NCI-H2196 (cell line): ENCODE measurements around the gene HIPK2.
"Not testable (repeated sequence)": the region's sequence is repeated elsewhere in the genome, so short reads cannot be mapped to it uniquely, and the experiment has no call there.

ENCODE experiments used
- DNase-seq: peaks from one replicate; lab custom pipeline; 2025; ENCODE audit not compliant: unreplicated experiment; lab: John Stamatoyannopoulos, UW

Gene HIPK2

DNA sequence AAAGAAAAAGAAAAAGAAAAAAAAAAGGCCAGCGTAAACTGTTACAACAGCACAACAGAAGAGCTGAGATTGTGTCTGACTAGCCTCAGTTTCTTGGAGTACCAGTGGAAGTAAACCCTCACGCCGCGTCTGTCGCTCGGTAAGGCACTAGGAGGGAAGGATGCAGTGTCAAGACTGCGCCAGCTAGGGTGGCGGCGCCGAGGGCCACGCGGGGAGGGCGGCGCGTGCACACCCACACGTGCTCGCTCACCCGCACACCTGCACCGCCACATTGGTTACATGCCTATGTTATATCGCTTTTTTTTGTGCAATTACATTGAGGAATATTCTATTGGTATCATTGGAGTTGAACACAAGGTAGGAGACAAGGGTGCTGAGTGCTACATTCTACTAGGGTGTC is 206.1 kb downstream of the HIPK2 start:
- DNase-seq, result no peak

- DNase-seq, result no peak
Observed at GRCh38 chr7:139571190-139571589, 206.6 kb downstream of the HIPK2 start.

DNA sequence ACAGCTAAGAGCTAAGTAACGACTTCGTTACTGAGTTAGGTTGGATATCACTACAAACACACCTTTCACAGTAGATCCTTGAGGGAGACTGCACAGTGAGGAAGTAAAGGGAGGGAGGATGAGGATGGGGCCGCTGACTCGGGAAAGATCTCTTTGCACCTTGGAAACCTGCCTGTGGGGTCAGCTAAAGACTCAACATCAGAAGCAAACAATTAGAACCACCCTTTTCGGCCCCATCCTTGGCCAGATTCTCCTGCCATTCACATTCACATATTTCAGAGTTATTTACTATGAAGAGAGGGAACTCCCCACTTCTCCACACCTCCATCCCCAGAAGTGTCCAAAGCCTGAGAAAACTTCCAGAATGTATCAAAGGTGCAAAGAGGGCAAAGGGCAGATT is 207.2 kb downstream of the HIPK2 start:
- DNase-seq, result no peak

DNA sequence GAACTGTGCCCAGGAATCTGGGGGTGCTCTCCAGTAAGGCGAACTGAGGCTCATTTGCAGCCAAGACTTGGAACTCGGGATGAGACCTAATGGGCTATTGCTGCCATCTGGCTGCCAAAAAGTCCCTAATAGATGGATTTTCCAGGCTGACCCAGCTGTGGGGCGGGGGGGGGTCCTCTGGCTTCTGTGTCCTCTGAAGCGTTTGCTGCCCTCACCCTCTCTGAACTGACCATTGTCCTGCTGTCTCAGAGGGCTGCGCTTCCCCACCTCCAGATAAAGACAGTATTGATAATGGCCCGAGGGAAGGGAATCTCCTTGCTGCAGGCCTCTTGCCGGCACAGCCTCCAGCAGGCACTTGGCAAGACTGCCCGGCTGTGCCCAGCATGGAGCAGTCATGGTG is 207.7 kb downstream of the HIPK2 start:
- DNase-seq, result no peak

GRCh38 chr7:139568813-139569490 is 208.8 kb downstream of the HIPK2 start:
- no peak for DNase-seq

- no peak for DNase-seq
Observed at GRCh38 chr7:139568346-139568675, 209.5 kb downstream of the HIPK2 start.

DNA sequence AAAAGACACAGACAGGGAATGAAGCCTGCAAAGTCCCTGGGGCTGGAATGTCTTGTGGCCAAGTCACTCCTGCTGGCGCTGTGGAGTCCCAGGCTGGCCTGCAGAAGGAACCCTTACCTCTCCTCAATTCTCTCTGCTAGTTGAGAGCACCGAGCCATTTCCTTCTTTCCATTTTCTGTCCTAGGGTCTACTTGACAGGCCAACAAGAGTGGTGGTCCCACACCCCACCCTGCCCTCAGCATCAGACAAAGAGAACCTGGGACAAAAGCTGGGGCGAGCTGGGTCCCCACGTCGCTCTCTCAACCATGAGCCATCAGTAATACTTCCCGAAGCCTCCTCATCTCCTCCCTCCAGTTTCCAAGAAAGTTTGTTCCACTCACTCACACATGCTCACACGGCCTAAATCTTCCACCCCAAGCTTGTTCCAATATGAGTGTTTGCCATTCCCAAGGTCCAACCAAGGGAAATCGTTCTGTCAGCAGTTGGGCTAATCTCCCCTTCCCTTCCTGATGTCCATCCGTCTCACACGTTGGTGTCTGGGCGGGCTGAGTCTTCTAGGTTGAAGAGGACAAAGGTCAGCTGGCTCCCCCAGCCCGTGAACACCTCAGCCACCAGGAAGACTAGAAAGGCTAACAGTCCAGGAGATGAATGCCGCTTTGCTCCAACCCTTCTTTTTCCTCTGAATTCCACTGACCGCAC is 210.0 kb downstream of the HIPK2 start:
- no peak for DNase-seq

GRCh38 chr7:139566736-139567646 is 210.8 kb downstream of the HIPK2 start:
- no peak for DNase-seq

DNA sequence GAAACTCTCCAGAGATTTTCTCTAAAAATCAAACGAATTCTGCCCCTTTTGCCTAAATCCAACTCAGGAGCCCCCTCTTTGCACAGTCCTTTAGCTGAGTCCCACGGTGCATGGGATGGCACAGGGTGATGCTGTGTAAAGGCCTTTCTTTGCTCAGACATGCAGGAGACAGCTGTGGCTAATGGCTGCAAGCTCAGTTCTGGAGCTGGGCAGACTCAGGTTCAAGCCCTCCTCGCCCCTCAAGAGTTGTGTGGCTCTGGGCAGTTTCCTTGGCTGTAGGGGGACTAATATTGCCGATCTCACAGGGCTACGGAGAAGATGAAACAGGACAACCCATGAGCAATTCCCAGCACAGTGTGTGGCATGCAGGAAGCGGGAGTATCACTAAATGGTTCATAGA is 211.7 kb downstream of the HIPK2 start:
- DNase-seq, result no peak

DNA sequence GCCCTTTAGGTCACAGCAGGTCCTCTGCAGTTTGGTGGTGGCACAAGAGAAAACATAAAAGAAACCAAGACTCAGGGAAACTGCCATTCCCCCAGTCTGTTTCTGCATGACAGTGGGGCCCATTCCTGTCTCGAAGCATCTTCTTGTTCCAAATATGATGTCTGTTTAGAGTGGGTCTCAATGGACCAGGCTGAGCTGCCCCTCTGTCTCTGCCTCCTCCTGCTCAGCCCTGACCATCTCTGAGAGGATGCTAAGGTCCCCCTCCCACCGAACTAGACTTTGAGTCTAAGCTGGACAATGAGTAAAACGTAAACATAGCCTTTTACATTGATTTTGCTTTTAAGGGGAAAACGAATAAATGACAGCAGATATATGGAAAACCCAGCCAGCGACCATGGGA is 213.9 kb downstream of the HIPK2 start:
- DNase-seq, result no peak

DNA sequence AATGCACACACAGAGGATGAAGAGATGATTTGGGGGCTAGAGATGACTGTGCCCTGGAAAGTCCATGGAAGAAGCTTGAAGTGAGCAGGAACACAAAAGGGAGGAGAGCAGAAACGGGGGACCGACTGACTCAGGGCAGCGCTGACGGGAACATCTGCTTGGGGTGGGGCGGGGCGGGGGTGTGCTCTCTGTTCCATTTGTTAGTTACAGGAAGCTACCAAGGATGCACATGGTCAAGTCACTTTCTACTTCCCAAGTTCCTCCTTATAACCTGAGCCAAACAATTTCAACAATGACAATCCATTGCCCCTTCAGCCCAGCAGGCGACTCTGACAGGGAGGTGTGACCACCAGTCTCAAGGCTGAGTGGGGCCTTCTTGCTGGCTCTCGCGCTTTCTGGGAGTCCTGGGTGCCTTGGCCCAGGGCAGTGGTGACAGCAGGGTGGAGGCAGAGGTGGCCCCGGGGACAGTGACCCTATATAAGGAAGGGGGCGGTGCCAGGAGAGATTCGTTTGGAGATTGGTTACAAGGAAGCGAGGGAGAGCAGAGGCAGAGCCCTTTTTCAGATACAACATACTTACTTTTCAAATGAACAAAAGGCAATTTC is 214.7 kb downstream of the HIPK2 start:
- DNase-seq, result no peak

- DNase-seq, result no peak
Observed at GRCh38 chr7:139562491-139562890, 215.3 kb downstream of the HIPK2 start.

DNA sequence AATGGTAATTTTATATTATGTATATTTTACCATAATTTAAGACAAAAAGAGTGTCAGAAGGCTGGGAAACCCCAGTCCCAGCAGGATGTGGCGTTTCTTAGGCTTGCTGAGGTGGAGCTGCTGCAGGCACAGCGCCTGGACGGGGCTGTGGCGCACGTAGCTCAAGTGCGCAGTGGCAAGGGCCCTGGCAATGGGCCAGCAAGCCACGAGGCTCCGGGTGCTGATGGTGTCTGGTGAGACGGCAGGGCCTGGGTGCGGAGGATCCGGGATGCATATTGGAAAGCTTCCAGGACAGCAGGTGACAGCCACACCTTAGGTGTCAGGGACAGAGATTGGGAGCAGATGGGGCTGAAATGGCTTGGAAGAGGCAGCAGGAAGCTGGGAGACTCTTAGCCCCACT is 217.1 kb downstream of the HIPK2 start:
- DNase-seq, result peak; percentile 81

DNA sequence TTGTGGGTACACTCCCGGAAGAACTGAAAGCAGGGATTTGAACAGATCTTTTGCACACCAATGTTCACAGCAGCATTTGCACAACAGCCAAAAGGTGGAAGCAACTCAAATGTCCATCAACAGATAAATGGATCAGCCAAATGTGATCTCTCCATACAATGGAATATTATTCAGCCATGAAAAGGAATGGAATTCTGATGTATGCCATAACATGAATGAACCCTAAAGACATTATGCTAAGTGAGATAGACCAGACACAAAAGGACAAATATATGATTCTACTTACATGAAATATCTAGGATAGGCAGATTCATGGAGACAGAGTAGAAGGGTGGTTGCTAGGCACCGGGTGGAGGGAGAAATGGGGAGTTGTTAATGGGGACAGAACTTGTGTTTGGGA is 217.6 kb downstream of the HIPK2 start:
- no peak for DNase-seq

GRCh38 chr7:139559364-139560105 is 218.3 kb downstream of the HIPK2 start:
- no peak for DNase-seq

DNA sequence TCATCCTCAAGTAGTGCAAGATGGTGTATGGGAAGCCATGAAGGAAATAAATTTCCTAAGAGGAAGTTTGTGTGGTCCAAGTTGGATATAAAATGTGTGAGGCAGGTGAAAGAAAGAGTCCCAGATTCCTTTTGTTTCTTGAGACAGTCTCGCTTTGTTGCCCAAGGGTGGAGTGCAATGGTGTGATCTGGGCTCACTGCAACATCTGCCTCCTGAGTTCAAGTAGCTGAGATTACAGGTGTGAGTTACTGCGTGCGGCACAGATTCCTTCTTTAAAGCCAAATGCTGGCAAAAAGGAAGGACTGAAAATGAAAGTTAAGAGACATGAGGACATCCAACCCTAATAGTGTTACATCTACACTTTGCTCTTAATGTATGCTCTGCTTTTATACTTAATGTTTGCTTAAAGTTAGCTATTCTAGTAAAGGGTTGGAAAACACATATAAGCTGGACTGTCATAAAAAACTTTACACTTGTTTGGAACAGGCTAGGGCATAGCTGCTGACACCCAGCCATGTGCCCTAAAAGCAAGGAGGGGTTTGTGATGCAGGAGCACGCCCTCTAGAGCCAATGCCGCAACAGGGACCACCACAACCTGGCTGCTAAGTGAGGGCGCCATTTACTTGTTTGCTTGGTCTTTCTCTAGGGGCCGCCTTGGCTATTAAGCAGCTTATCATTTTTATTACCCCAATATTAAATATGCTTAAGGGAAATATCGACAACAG is 219.8 kb downstream of the HIPK2 start:
- no peak for DNase-seq

DNA sequence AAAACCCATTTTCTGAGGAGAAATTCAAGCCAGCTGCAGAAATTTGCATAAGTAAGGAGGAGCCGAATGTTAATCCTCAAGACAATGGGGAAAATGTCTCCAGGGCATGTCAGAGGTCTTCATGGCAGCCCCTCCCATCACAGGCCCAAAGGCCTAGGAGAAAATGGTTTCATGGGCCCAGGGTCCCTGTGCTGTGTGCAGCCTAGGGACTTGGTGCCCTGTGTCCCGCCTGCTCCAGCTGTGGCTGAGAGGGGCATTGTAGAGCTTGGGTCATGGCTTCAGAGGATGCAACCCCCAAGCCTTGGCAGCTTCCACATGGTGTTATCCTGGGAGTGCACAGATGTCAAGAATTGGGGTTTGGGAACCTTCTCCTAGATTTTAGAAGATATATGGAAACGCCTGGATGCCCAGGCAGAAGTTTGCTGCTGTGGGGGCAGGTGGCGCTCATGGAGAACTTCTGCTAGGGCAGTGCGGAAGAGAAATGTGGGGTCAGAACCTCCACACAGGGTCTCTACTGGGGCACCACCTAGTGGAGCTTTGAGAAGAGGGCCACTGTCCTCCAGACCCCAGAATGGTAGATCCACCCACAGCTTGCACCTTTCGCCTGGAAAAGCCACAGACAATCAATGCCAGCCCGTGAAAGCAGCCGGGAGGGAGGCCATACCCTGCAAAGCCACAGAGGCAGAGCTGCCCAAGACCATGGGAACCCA is 223.7 kb downstream of the HIPK2 start:
- DNase-seq, result not testable (repeated sequence)

GRCh38 chr7:139548302-139549028 is 229.3 kb downstream of the HIPK2 start:
- DNase-seq, result no peak

DNA sequence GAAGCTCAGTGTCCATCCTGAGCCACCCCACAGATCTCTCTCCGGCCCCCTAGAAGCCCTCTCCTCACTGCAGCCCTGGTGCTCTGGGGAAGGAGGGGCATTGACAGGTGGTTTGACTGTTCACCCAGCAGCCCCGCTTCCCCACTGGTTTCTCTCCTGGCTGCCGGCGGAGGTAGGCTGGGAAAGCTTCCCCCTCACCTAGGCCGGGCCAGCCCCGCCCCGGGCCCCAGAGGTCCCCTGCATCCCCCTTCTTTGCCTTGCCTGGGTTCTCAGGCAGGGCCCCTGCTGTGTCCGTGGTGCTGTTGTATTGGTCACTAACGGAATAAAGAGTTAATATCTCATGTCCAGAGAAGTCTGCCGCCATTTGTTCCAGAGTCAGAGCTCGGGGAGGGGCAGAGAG is 233.2 kb downstream of the HIPK2 start:
- DNase-seq, result no peak
